HG03039 (cell line): ENCODE measurements around the gene NXPH3.

Experiments used
- ATAC-seq: cut with Tn5 transposase; IDR thresholded peaks from one replicate; pipeline ENCODE4 v1.9.1; 2021; ENCODE audit warnings: mild to moderate bottlenecking, moderate library complexity; ENCODE audit not compliant: unreplicated experiment

The NXPH3 gene

GRCh38 chr17:49574945-49575678 is 559 bp upstream of the NXPH3 start:
- ATAC-seq: no peak

DNA sequence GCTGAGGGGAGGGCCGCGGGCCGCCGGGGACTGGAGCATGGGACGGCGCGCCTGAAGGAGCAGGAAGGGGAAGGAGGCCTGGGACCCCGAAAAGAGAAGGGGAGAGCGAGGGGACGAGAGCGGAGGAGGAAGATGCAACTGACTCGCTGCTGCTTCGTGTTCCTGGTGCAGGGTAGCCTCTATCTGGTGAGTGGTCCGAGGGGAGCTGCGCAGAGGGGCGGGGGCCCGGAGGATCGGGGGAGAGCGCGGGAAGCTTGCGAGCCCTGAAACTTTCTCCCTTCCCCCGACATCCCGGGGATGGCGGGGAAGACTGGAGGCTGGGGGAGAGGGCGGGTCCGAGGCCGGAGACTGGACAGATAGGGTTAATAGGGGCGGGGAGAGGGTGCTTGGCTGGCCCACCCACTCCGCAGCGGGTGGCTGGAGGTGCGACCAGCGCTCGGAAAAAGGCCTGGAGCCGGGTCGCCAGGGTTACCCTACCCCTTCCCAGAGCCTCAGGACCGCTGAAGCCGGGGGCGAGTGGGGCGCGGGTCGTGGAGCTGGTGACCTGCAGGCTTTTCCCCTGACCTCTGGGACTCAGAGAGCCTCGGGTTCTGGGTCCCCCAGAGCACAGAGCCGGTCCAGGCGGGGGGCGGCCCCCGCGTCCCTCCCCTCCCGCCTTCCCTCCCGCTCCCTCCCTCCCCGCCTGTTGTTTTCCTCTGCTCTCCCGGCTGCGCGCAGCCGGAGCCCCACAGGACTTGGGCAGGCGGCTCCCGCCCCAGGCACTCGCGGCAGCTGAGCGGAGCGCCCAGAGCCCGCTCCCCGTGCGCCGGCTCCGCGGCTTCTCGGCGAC is 631 bp downstream of the NXPH3 start:
- no peak for ATAC-seq

DNA sequence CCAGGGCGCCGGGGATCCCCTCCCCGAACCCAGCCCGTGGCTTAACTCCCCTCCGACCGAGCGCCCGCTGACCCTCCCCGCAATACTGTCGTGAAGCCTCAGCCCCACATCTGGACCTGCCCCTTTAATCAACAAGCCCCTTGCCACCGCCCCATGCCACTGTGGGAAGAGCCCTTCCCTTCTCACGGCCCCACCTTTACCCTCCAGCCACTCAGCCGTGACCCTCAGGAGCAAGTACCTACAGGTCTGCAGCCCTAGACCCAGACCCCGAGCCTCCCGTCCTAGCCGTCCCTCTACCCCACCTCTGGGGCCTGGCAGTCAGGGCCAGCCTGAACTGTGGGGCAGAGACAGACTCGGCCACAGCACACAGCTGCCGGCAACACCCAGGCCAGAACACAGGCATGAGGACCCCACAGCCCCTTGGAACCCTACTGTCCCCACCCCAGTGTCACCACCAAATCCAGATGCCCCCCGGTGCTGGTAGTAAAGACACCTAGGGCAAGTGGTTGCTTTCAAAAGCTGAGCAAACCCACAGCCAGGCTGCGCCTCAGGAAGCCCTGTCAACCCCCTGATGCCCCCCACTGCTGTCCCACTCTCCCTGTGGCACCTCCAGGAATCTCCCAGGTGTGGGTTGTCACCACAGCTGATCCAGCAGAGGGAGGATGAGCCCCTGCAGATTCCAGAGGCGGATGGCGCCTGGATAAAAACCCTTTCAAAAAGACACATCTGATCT is 1.4 kb downstream of the NXPH3 start:
- ATAC-seq: no peak

DNA sequence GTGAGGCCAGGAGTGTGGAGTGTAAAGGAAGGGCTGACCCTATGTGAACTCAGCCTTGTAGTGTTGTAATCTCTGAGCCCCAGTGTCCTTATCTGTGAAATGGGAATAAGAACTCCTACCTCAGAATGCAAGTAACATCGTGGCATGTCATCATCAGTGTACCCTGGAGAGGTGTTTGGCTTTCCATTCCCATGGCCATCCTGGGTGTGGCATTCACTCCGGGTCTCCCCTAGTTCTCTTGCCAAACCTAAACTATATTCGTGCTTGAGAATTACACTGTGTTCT is 1.9 kb downstream of the NXPH3 start:
- no peak for ATAC-seq

- ATAC-seq: no peak
These were observed 2.3 kb downstream of the NXPH3 start for GRCh38 chr17:49577963-49578362.

- ATAC-seq: no peak
These were observed 2.7 kb downstream of the NXPH3 start for GRCh38 chr17:49578414-49578813.

DNA sequence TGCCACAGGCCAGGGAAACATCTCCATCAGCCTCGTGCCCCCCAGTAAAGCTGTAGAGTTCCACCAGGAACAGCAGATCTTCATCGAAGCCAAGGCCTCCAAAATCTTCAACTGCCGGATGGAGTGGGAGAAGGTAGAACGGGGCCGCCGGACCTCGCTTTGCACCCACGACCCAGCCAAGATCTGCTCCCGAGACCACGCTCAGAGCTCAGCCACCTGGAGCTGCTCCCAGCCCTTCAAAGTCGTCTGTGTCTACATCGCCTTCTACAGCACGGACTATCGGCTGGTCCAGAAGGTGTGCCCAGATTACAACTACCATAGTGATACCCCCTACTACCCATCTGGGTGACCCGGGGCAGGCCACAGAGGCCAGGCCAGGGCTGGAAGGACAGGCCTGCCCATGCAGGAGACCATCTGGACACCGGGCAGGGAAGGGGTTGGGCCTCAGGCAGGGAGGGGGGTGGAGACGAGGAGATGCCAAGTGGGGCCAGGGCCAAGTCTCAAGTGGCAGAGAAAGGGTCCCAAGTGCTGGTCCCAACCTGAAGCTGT is 3.4 kb downstream of the NXPH3 start:
- no peak for ATAC-seq

GRCh38 chr17:49579522-49579921 is 3.9 kb downstream of the NXPH3 start:
- ATAC-seq: no peak

GRCh38 chr17:49580055-49580721 is 4.5 kb downstream of the NXPH3 start:
- no peak for ATAC-seq

DNA sequence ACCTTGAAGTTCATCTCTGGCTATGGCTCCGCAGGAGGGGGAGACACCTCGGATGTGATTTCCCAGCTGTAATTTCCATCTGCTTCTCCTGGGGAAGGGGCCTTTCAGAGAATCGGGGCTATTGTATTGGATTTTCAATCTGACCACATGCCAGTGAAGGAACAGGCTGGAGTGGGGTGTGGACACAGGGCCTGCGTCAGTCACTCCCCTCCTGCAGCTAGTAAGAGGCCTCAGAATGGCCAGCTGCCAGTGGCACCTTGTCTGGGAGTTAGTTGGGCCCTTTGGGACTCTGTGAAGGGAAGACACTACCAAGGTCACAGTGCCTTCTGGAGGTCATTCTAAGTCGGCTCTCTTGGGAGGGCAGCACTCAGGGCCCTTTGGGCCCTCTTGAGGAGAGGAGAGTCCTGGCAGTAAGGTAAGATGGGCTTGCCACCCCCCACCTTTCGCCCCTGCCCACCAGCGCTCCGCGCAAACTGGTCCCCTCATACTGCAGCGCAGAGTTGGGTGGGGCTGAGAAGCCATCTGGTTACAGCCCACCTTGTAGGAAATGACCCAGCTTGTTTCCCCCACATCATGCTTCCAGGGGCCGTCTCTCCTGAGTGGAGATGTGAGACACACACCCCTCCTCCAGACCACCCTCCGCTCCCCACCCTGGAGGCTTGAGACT is 5.4 kb downstream of the NXPH3 start:
- no peak for ATAC-seq

GRCh38 chr17:49581648-49581998 is 6.0 kb downstream of the NXPH3 start:
- no peak for ATAC-seq

GRCh38 chr17:49582055-49582722 is 6.5 kb downstream of the NXPH3 start:
- no peak for ATAC-seq

GRCh38 chr17:49582789-49583188 is 7.1 kb downstream of the NXPH3 start:
- no peak for ATAC-seq

GRCh38 chr17:49583226-49583625 is 7.6 kb downstream of the NXPH3 start:
- no peak for ATAC-seq

GRCh38 chr17:49583889-49584288 is 8.2 kb downstream of the NXPH3 start:
- no peak for ATAC-seq

GRCh38 chr17:49585422-49586027 is 9.9 kb downstream of the NXPH3 start:
- ATAC-seq: no peak

GRCh38 chr17:49587366-49588073 is 11.8 kb downstream of the NXPH3 start:
- ATAC-seq: no peak

DNA sequence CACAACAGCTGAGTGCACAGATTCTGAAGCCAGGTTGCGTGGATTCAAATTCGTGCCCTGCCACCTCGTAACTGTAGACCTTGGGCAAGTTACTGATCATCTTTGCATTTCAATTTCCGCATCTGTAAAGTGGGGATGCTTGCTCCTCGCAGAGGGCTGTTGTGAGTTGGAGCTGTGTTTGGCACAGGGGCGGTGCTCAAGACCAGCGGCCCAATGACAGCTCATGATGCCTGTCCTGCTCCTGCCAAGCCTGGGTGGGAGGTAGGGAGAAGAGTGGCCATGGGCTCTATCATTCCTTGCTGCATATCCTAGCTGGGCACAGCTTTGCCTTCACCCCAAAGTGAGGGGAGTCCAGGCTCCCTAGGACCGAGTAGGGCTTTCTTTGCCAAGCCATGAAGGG is 12.6 kb downstream of the NXPH3 start:
- no peak for ATAC-seq
